Thyroid gland (tissue), 4 donors: ENCODE data around the gene FRMD7. TPM values are rescaled to one million over a fixed set of nuclear protein-coding genes. Genes with fewer than 3 reads are reported as not detected.
"Not testable (repeated sequence)": the region's sequence is repeated elsewhere in the genome, so short reads cannot be mapped to it uniquely, and the experiment has no call there.

ENCODE experiments used
- DNase-seq, 2 donors: peaks; one replicate each; pipeline ENCODE4 v3.0.0-alpha.2; 2019
- H3K27ac ChIP-seq, 3 donors: fragments of 200-600 bp; sonication (generic); 1 replicate in 2 of 3; 2 replicates in 1 of 3; pipeline ENCODE4 v1.5.1; 2016 to 2019; ENCODE audit warnings: mild to moderate bottlenecking in 1 of 3, moderate library complexity in 1 of 3
- H3K27me3 ChIP-seq: fragments of 200-600 bp; sonication (generic); one replicate; pipeline ENCODE4 v1.5.1; 2019
- H3K36me3 ChIP-seq, 2 donors: fragments of 200-600 bp; sonication (generic); one replicate each; pipeline ENCODE4 v1.5.1; 2016 to 2019
- H3K4me1 ChIP-seq, 2 donors: fragments of 200-600 bp; sonication (generic); one replicate each; pipeline ENCODE4 v1.5.1; 2017 to 2019
- H3K4me3 ChIP-seq, 3 donors: fragments of 200-600 bp; sonication (generic); replicated peaks in 1 of 3; 1 replicate in 2 of 3; 2 replicates in 1 of 3; pipeline ENCODE4 v1.5.1; 2016; ENCODE audit warnings: mild to moderate bottlenecking in 1 of 3
- H3K9me3 ChIP-seq: fragments of 200-600 bp; sonication (generic); one replicate; pipeline ENCODE4 v1.5.1; 2017
- POLR2A ChIP-seq, 2 donors: fragments of 450-650 bp; IDR thresholded peaks; one replicate each; pipeline ENCODE4 v1.6.1; 2017; ENCODE audit warnings: antibody characterized with exemption in 2 of 2, mild to moderate bottlenecking in 2 of 2, moderate library complexity in 1 of 2
- WGBS, 2 donors: methylation state at CpG; one replicate each; pipeline ENCODE4 v1.1.5; 2017; 5-methylcytosine and 5-hydroxymethylcytosine counted together
- intact Hi-C: fragments of 100-400 bp; cut with DNase I; formaldehyde crosslinking; loops from one replicate; pipeline ENCODE4 v1.15.1; 2023
- total RNA-seq, 4 donors: library from RNA; depleted of rRNA; stranded (reverse); fragments of >200 nt; gene quantifications; one replicate each; pipeline ENCODE4 v1.2.3, GENCODE V29; 2016
- TF ChIP-seq, protein P1 (sequence below), 6 experiments: fragments of 200-600 bp in 3 of 6; fragments of 450-650 bp in 3 of 6; sonication (generic) in 3 of 6; IDR thresholded peaks; one replicate each; pipeline ENCODE4 v1.5.1; 2016 to 2019; ENCODE audit warnings: antibody characterized with exemption in 6 of 6, mild to moderate bottlenecking in 2 of 6, inconsistent platforms in 1 of 6, moderate library complexity in 1 of 6

Gene FRMD7
- total RNA-seq, 4 donors from 2014 or later, result not detected

DNA sequence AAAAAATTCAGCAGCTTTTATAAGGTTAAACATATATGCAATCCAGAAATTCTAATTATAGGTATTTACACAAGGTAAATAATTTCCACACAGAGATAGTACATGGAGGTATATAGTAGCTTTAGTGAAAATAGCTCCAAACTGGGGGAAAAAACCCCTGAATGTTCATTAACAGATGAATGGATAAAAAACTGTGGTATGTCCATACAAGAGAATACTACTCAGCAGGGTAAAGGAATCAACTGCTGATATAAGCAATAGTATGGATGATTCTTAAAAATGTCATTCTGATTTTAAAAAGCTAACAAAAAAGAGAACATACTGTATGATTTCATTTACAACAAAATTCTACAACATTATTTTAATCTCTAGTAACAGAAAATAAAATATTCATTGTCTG is 37.2 kb upstream of the FRMD7 start:
- Histone ChIP-seq H3K36me3 (no peaks in the 10 kb centered on the region), H3K27me3 (no peaks in the 10 kb centered on the region), H3K27ac (no peak overlapping the region), H3K4me1 (no peaks in the 10 kb centered on the region), H3K9me3 (no peaks in the 10 kb centered on the region), H3K4me3 (no peak overlapping the region)
- intact Hi-C loops, result no loop called here
- no peak for TF ChIP-seq POLR2A (IDR thresholded peaks at IDR 0.05)
- TF ChIP-seq, protein P1, sequence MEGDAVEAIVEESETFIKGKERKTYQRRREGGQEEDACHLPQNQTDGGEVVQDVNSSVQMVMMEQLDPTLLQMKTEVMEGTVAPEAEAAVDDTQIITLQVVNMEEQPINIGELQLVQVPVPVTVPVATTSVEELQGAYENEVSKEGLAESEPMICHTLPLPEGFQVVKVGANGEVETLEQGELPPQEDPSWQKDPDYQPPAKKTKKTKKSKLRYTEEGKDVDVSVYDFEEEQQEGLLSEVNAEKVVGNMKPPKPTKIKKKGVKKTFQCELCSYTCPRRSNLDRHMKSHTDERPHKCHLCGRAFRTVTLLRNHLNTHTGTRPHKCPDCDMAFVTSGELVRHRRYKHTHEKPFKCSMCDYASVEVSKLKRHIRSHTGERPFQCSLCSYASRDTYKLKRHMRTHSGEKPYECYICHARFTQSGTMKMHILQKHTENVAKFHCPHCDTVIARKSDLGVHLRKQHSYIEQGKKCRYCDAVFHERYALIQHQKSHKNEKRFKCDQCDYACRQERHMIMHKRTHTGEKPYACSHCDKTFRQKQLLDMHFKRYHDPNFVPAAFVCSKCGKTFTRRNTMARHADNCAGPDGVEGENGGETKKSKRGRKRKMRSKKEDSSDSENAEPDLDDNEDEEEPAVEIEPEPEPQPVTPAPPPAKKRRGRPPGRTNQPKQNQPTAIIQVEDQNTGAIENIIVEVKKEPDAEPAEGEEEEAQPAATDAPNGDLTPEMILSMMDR (IDR thresholded peaks at IDR 0.05), result no peak
- DNase-seq, result no peak

DNA sequence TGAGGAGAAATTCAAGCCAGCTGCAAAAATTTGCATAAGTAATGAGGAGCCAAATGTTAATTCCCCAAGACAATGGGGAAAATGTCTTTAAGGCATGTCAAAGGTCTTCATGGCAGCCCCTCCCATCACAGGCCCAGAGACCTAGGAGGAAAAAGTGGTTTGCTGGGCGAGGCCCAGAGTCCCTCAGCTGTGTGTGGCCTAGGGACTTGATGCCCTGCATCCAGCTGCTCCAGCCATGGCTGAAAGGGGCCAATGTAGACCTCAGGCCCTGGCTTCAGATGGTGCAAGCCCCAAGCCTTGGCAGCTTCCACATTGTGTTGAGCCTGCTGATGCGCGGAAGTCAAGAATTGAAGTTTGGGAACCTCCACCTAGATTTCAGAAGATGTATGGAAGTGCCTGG is 35.3 kb upstream of the FRMD7 start:
- H3K4me3 ChIP-seq, DNase-seq, H3K36me3 ChIP-seq, H3K9me3 ChIP-seq, H3K4me1 ChIP-seq, intact Hi-C loops, H3K27ac ChIP-seq, H3K27me3 ChIP-seq: not testable (repeated sequence)
- 86 to 93% methylated on average over 1 to 2 of the region's 3 CpGs for WGBS, 2 donors

DNA sequence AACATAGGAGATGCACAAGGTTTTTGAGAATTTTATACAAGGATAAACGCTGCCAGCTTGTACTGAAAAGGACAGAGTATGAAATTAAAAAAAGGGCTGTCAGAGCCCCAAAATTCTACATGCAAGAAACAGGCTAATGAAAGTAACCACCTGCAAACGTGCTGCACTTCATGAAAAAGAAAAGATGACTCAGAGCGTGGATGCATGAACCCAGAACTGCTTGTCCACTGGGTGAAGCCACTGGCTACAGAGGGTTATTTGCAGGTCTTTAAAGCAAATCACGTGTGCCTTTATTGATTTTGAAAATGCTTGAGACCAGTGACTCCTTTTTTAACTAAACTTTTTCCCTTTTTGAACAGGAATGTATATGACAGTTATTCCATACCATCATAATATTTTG is 25.3 kb upstream of the FRMD7 start:
- H3K9me3 ChIP-seq, result no peaks in the 10 kb centered on the region
- intact Hi-C loops, result no loop called here
- H3K4me1 ChIP-seq, result no peaks in the 10 kb centered on the region
- DNase-seq, result no peak
- no peak for TF ChIP-seq POLR2A (IDR thresholded peaks at IDR 0.05)
- TF ChIP-seq, protein P1 (IDR thresholded peaks at IDR 0.05), result no peak
- 84 to 88% methylated on average over 4 of the region's 4 CpGs for WGBS, 2 donors
- no peak overlapping the region for H3K4me3 ChIP-seq
- H3K27me3 ChIP-seq, result no peaks in the 10 kb centered on the region
- H3K27ac ChIP-seq, result no peak overlapping the region
- no peaks in the 10 kb centered on the region for H3K36me3 ChIP-seq

DNA sequence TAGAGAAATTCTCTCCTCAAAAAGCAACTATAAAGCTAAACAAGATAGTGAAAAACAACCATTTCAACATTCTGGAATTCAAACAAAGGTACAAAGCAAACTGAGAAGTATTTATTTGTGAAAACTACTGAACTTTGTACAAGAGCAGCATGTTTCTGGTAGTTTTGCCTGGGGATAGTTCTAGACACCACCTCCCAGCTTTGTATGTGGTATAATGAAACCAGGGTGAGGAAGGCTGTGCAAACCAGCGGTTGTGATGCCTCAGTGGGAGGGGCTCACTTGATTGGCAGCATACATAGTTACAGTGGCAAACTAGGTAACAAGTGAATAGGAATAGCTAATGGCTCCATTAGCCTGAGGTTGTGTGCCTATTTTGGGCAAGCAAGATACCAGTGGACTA is 18.6 kb upstream of the FRMD7 start:
- Histone ChIP-seq H3K27me3 (no peaks in the 10 kb centered on the region), H3K4me1 (no peaks in the 10 kb centered on the region), H3K4me3 (no peak overlapping the region), H3K9me3 (no peaks in the 10 kb centered on the region), H3K27ac (no peak overlapping the region), H3K36me3 (no peaks in the 10 kb centered on the region)
- no peak for DNase-seq
- TF ChIP-seq, protein P1 (IDR thresholded peaks at IDR 0.05), result no peak
- TF ChIP-seq POLR2A (IDR thresholded peaks at IDR 0.05), result no peak
- 63 to 78% methylated on average over 1 of the region's 1 CpG for WGBS, 2 donors
- intact Hi-C loops, result no loop called here

DNA sequence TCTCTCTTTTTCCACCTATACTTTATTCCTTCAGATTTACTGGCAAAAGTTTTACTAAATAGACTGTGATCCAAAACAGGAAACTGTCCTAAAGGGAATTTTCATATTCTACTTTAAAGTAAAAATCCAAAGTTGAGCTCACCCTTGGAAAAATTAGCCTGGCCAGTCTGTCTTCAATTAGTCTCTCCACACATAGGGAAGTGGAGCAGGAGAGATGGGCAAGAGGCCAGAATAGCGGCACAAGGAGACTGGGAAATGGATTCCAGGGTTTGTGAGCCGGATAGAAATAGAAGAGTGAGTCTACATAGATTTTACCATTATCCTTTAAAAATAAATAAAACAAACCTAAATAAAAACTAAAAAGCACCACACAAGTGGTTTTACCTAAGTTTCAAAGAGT is 16.2 kb upstream of the FRMD7 start:
- H3K36me3 ChIP-seq, result no peaks in the 10 kb centered on the region
- no peaks in the 10 kb centered on the region for H3K4me1 ChIP-seq
- DNase-seq, result no peak
- H3K9me3 ChIP-seq, result no peaks in the 10 kb centered on the region
- no peak overlapping the region for H3K4me3 ChIP-seq
- H3K27ac ChIP-seq, result no peak overlapping the region
- intact Hi-C loops, result no loop called here
- WGBS, 2 donors, result 48 to 57% methylated on average over 2 of the region's 2 CpGs
- no peaks in the 10 kb centered on the region for H3K27me3 ChIP-seq
- no peak for TF ChIP-seq POLR2A (IDR thresholded peaks at IDR 0.05)
- TF ChIP-seq, protein P1 (IDR thresholded peaks at IDR 0.05), result no peak

DNA sequence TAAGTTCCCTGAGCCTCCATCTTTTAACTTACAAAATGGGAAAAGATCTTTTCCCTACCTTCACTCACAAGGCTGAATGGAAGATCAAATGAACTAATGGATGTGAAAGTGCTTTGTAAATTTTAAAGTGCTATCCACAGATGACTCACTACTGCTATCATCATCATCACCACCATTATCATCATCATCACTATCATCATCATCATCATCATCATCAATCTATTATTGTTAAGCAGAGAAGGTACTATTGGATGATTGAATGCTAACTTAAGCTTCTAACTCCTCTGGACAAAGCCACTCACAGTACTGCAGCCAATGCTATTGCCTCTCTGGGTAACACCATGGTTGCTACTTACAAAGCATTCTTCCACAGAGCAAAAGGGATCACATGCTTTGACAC is 1.9 kb downstream of the FRMD7 start:
- Histone ChIP-seq H3K36me3 (no peaks in the 10 kb centered on the region), H3K27ac (no peak overlapping the region), H3K9me3 (no peaks in the 10 kb centered on the region), H3K27me3 (no peaks in the 10 kb centered on the region), H3K4me3 (no peak overlapping the region), H3K4me1 (no peaks in the 10 kb centered on the region)
- DNase-seq, result no peak
- TF ChIP-seq POLR2A (IDR thresholded peaks at IDR 0.05), result no peak
- TF ChIP-seq, protein P1 (IDR thresholded peaks at IDR 0.05), result no peak
- intact Hi-C loops, result no loop called here
